SK-N-SH (cell line): Measurements from ENCODE around the gene RMI2. TPM values are rescaled to one million over a fixed set of nuclear protein-coding genes. Genes with fewer than 3 reads are reported as not detected.

Experiments used
- CTCF ChIA-PET: fragments of 300-600, 350-600 bp; formaldehyde crosslinking; extraction: SDS; loops from one replicate; lab custom pipeline; 2021; lab: Yijun Ruan, JAX
- POLR2A ChIA-PET: fragments of 350-600 bp; sonication (Branson Sonifier 250); formaldehyde crosslinking; extraction: SDS; loops from one replicate; lab custom pipeline; 2020; ENCODE audit warnings: antibody characterized with exemption, inconsistent platforms; lab: Yijun Ruan, JAX
- DNase-seq: peaks from one replicate; pipeline ENCODE4 v3.0.0; 2012
- H2AFZ ChIP-seq: fragments of 200-600 bp; sonication (generic); 2 replicates; pipeline ENCODE4 v1.8.1; 2016; ENCODE audit warnings: antibody characterized with exemption, mild to moderate bottlenecking, low read depth
- H3F3A ChIP-seq: fragments of 200-600 bp; sonication (generic); replicated peaks from 2 replicates; pipeline ENCODE3; 2016; ENCODE audit warnings: antibody characterized with exemption, mild to moderate bottlenecking; ENCODE audit not compliant: insufficient read depth
- H3K27ac ChIP-seq, 2 experiments: fragments of 200-500 bp in 1 of 2; fragments of 200-600 bp in 1 of 2; sonication (Bioruptor generic) in 1 of 2; sonication (generic), shearing (Covaris generic) in 1 of 2; 2 replicates each; pipeline versions ENCODE4 v1.5.1 to v1.6.1; 2014 to 2016; ENCODE audit warnings: low read depth in 2 of 2, inconsistent platforms in 1 of 2, low read length in 1 of 2, mild to moderate bottlenecking in 1 of 2, mixed read lengths in 1 of 2
- H3K27me3 ChIP-seq: fragments of 200-600 bp; sonication (generic), shearing (Covaris generic); 2 replicates; pipeline ENCODE4 v1.6.1; 2016; ENCODE audit warnings: mixed run types; ENCODE audit not compliant: insufficient read depth
- H3K36me3 ChIP-seq, 2 experiments: fragments of 200-500 bp in 1 of 2; fragments of 200-600 bp in 1 of 2; sonication (Bioruptor generic) in 1 of 2; sonication (generic) in 1 of 2; replicated peaks in 1 of 2; 2 replicates each; pipeline versions ENCODE3 to v1.5.1; 2014 to 2016; ENCODE audit warnings: low read length in 1 of 2, mild to moderate bottlenecking in 1 of 2; ENCODE audit not compliant: insufficient read depth in 2 of 2, control insufficient read depth in 1 of 2
- H3K4me1 ChIP-seq, 2 experiments: fragments of 200-500 bp in 1 of 2; fragments of 200-600 bp in 1 of 2; sonication (Bioruptor generic) in 1 of 2; sonication (generic), shearing (Covaris generic) in 1 of 2; 2 replicates each; pipeline versions ENCODE4 v1.5.1 to v1.6.1; 2014 to 2016; ENCODE audit warnings: low read depth in 1 of 2, low read length in 1 of 2, mixed run types in 1 of 2; ENCODE audit not compliant: insufficient read depth in 2 of 2, control insufficient read depth in 1 of 2
- H3K4me2 ChIP-seq: fragments of 200-600 bp; sonication (generic), shearing (Covaris generic); 2 replicates; pipeline ENCODE4 v1.6.1; 2017; ENCODE audit warnings: mixed run types
- H3K4me3 ChIP-seq, 2 experiments: fragments of 200-500 bp in 1 of 2; fragments of 200-600 bp in 1 of 2; sonication (Bioruptor generic) in 1 of 2; sonication (generic), shearing (Covaris generic) in 1 of 2; 2 replicates each; pipeline versions ENCODE4 v1.5.1 to v1.8.1; 2014 to 2016; ENCODE audit warnings: low read depth in 2 of 2, inconsistent platforms in 1 of 2, low read length in 1 of 2, mild to moderate bottlenecking in 1 of 2, mixed read lengths in 1 of 2, moderate library complexity in 1 of 2
- H3K79me2 ChIP-seq: fragments of 200-600 bp; sonication (generic); 2 replicates; pipeline ENCODE4 v1.8.1; 2017; ENCODE audit warnings: mild to moderate bottlenecking; ENCODE audit not compliant: insufficient read depth
- H3K9ac ChIP-seq: fragments of 200-600 bp; sonication (generic); 2 replicates; pipeline ENCODE4 v1.6.1; 2017; ENCODE audit warnings: mixed run types
- H3K9me2 ChIP-seq: fragments of 200-600 bp; sonication (generic); 2 replicates; pipeline ENCODE4 v1.6.1; 2017; ENCODE audit warnings: mixed run types
- H3K9me3 ChIP-seq: fragments of 200-600 bp; sonication (generic); 2 replicates; pipeline ENCODE4 v1.6.1; 2017; ENCODE audit warnings: mixed run types, mild to moderate bottlenecking, moderate library complexity
- H4K20me1 ChIP-seq: fragments of 200-600 bp; sonication (generic); 2 replicates; pipeline ENCODE4 v1.6.1; 2017; ENCODE audit warnings: mild to moderate bottlenecking, mixed run types; ENCODE audit not compliant: insufficient read depth
- CTCF ChIP-seq: fragments of 200-600 bp; sonication (generic); IDR thresholded peaks from 2 replicates; pipeline ENCODE4 v1.6.1; 2017; ENCODE audit warnings: antibody characterized with exemption, mild to moderate bottlenecking, moderate library complexity
- EZH2phosphoT487 ChIP-seq: fragments of 200-600 bp; sonication (generic); IDR thresholded peaks from 2 replicates; pipeline ENCODE4 v1.6.1; 2017; ENCODE audit warnings: low read depth, mixed run types, mild to moderate bottlenecking, antibody characterized with exemption, moderate library complexity, borderline replicate concordance
- FOXM1 ChIP-seq: IDR thresholded peaks from 2 replicates; pipeline ENCODE4 v1.4.0; 2012; ENCODE audit warnings: low read depth, mild to moderate bottlenecking
- RCOR1 ChIP-seq: fragments of 150-350 bp; IDR thresholded peaks from 2 replicates; pipeline ENCODE4 v1.6.1; 2017; ENCODE audit warnings: antibody characterized with exemption, low read length
- RFX5 ChIP-seq: IDR thresholded peaks from 2 replicates; pipeline ENCODE4 v1.6.1; 2012; ENCODE audit warnings: mild to moderate bottlenecking, improper control_type of control experiment, low read length
- TEAD4 ChIP-seq: IDR thresholded peaks from 2 replicates; pipeline ENCODE4 v1.4.0; 2012; ENCODE audit warnings: mild to moderate bottlenecking, borderline replicate concordance; ENCODE audit not compliant: insufficient read depth
- USF2 ChIP-seq: fragments of 150-350 bp; IDR thresholded peaks from 2 replicates; pipeline ENCODE4 v1.6.1; 2017; ENCODE audit warnings: antibody characterized with exemption, low read length, low read depth, borderline replicate concordance
- WGBS: methylation state at CpG from one replicate; pipeline ENCODE4 v1.1.6; 2017; ENCODE audit warnings: low lambda C conversion rate; 5-methylcytosine and 5-hydroxymethylcytosine counted together
- polyA plus RNA-seq, 3 experiments: library from polyadenylated mRNA; depleted of rRNA; stranded (reverse); fragments of >200 nt; gene quantifications; 2 replicates each; pipeline ENCODE4 v1.2.3, GENCODE V29; 2012

The RMI2 gene
- polyA plus RNA-seq, 1 of the 3 experiments (the other 2 are of a cell fraction), result 8.5 TPM

GRCh38 chr16:11390573-11391495, 45.6 kb downstream of the RMI2 start:
- Histone ChIP-seq H3K4me2 (no peak overlapping the region), H3K4me1 (peaks cover 0 to 20% of the 10 kb centered on the region in 2 experiments; a peak in 1 of 4 replicates), H3K36me3 (no peaks in the 10 kb centered on the region), H3K4me3 (no peak overlapping the region), H3K9me2 (no peaks in the 10 kb centered on the region), H2AFZ (no peak overlapping the region), H3K27me3 (no peaks in the 10 kb centered on the region), H3K9ac (no peak overlapping the region), H4K20me1 (no peaks in the 10 kb centered on the region), H3K27ac (peak overlapping the region in 1 of 2 experiments; percentile 16; a peak in 1 of 4 replicates), H3K79me2 (no peaks in the 10 kb centered on the region), H3F3A (no peaks in the 10 kb centered on the region), H3K9me3 (no peaks in the 10 kb centered on the region)
- ChIA-PET POLR2A (no interaction called here), CTCF (interaction anchor here (0.6 to 4.1 kb wide), 11 partner anchors 9 to 963 kb away, joined by 3 to 23 read pairs (median 4); no protein-coding TSS in a partner anchor)
- 0 out of 2 replicates have a peak, but pooled peaks have one; percentile 6 for TF ChIP-seq RCOR1
- TF ChIP-seq EZH2phosphoT487, result no peak
- DNase-seq, result peak; percentile 80
- 68% methylated on average over 12 of the region's 15 CpGs for WGBS

GRCh38 chr16:11391576-11391975, 46.3 kb downstream of the RMI2 start:
- Histone ChIP-seq H3K27me3 (no peaks in the 10 kb centered on the region), H2AFZ (no peak overlapping the region), H3K27ac (no peak overlapping the region), H3K36me3 (no peaks in the 10 kb centered on the region), H3K4me1 (peaks cover 0 to 23% of the 10 kb centered on the region in 2 experiments; a peak in 1 of 4 replicates), H3F3A (no peaks in the 10 kb centered on the region), H3K79me2 (no peaks in the 10 kb centered on the region), H3K9me3 (no peaks in the 10 kb centered on the region), H3K4me2 (no peak overlapping the region), H3K4me3 (no peak overlapping the region), H3K9ac (no peak overlapping the region), H3K9me2 (no peaks in the 10 kb centered on the region), H4K20me1 (no peaks in the 10 kb centered on the region)
- WGBS, result 89% methylated on average over 8 of the region's 12 CpGs
- CTCF ChIA-PET, result interaction anchor here (0.7 to 4.1 kb wide), 8 partner anchors 8 to 428 kb away, joined by 3 to 23 read pairs (median 4); no protein-coding TSS in a partner anchor
- no peak for TF ChIP-seq EZH2phosphoT487
- no peak for TF ChIP-seq TEAD4
- no peak for TF ChIP-seq USF2
- no peak for TF ChIP-seq CTCF
- TF ChIP-seq RFX5, result no peak
- no peak for TF ChIP-seq FOXM1
- peak; percentile 45 for DNase-seq
- POLR2A ChIA-PET, result no interaction called here
